ENCODE results near the gene CCDC85B. TPM values are rescaled to one million over a fixed set of nuclear protein-coding genes. Genes with fewer than 3 reads are reported as not detected.

The CCDC85B gene
- total RNA-seq, 2 donors from 2014 or later = 75.8 to 100 TPM

DNA sequence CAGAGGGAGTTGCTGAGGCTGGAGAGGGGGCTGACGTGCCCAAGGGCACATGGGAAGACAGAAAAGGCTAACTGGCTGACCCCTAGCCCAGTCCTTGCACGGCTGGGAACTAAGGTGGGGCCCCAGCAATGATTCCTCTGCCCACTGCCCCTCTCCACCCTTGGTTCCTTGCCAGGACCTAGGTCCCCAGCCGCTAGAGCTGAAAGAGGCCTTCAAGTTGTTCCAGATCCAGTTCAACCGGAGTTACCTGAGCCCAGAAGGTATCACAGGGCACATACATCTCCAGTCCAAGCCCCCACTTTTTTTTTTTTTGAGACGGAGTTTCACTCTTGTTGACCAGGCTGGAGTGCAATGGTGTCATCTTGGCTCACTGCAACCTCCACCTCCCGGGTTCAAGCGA, 10.4 kb upstream of the CCDC85B start:
- no peak overlapping the region for H3K27ac ChIP-seq
- no peaks in the 10 kb centered on the region for H3K27me3 ChIP-seq (replicated peaks; ENCODE audit: insufficient read depth)
- TF ChIP-seq, protein P1, sequence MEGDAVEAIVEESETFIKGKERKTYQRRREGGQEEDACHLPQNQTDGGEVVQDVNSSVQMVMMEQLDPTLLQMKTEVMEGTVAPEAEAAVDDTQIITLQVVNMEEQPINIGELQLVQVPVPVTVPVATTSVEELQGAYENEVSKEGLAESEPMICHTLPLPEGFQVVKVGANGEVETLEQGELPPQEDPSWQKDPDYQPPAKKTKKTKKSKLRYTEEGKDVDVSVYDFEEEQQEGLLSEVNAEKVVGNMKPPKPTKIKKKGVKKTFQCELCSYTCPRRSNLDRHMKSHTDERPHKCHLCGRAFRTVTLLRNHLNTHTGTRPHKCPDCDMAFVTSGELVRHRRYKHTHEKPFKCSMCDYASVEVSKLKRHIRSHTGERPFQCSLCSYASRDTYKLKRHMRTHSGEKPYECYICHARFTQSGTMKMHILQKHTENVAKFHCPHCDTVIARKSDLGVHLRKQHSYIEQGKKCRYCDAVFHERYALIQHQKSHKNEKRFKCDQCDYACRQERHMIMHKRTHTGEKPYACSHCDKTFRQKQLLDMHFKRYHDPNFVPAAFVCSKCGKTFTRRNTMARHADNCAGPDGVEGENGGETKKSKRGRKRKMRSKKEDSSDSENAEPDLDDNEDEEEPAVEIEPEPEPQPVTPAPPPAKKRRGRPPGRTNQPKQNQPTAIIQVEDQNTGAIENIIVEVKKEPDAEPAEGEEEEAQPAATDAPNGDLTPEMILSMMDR (IDR thresholded peaks at IDR 0.05) = no peak
- H3K9me3 ChIP-seq = no peaks in the 10 kb centered on the region
- ATAC-seq (ENCODE audit: insufficient number of reproducible peaks, low FRiP score, low read depth) (no peak), DNase-seq (ENCODE audit: low spot score) (no peak)
- no peak overlapping the region for H3K4me3 ChIP-seq
- peaks cover 16% of the 10 kb centered on the region for H3K36me3 ChIP-seq
- H3K4me1 ChIP-seq (ENCODE audit: control insufficient read depth in 1 of 2, low read depth in 2 of 2) = no peaks in the 10 kb centered on the region

GRCh38 chr11:65880844-65881421, 9.5 kb upstream of the CCDC85B start:
- H3K4me3 ChIP-seq = no peak overlapping the region
- H3K4me1 ChIP-seq (ENCODE audit: control insufficient read depth in 1 of 2, low read depth in 2 of 2) = no peaks in the 10 kb centered on the region
- H3K9me3 ChIP-seq = no peaks in the 10 kb centered on the region
- no peaks in the 10 kb centered on the region for H3K27me3 ChIP-seq (replicated peaks; ENCODE audit: insufficient read depth)
- H3K27ac ChIP-seq = no peak overlapping the region
- peaks cover 16% of the 10 kb centered on the region for H3K36me3 ChIP-seq
- ATAC-seq (ENCODE audit: insufficient number of reproducible peaks, low FRiP score, low read depth) = no peak
- DNase-seq (ENCODE audit: low spot score) = no peak
- TF ChIP-seq, protein P1 (IDR thresholded peaks at IDR 0.05) = no peak

DNA sequence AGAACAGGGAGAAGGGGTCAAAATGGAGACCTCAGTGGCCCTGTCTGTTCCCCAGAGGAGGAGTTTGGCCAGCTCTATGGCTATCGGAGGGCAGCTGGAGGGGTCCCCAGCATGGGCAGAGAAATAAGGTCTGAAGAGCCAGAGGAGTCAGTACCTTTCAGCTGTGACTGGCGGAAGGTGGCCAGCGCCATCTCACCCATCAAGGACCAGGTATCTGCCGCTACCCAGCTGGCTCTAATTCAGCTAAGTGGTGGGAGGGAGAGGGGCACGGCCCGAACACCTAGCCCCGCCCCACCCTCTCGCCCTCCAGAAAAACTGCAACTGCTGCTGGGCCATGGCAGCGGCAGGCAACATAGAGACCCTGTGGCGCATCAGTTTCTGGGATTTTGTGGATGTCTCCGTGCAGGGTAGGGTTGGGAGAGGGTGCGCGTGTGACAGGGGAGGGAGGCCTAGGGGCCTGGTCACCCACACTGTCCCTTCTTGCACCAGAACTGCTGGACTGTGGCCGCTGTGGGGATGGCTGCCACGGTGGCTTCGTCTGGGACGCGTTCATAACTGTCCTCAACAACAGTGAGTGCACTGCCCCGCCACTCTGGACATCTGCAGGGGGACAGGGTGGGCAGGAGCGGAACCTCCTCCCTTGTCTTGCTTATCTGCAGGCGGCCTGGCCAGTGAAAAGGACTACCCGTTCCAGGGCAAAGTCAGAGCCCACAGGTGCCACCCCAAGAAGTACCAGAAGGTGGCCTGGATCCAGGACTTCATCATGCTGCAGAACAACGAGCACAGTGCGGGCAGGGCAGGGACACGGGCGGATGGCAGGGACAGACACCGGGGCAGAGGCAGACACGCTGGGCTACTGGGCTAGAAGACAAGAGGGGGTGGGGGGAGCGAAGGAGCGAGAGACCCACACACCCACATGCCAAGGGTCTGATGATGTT, 8.1 kb upstream of the CCDC85B start:
- ATAC-seq (ENCODE audit: insufficient number of reproducible peaks, low FRiP score, low read depth) = no peak
- H3K4me1 ChIP-seq (ENCODE audit: control insufficient read depth in 1 of 2, low read depth in 2 of 2) = peaks cover 6 to 13% of the 10 kb centered on the region in 2 donors
- no peak overlapping the region for H3K27ac ChIP-seq
- TF ChIP-seq, protein P1 (IDR thresholded peaks at IDR 0.05) = no peak
- no peaks in the 10 kb centered on the region for H3K9me3 ChIP-seq
- H3K36me3 ChIP-seq = peaks cover 16% of the 10 kb centered on the region
- no peak overlapping the region for H3K4me3 ChIP-seq
- H3K27me3 ChIP-seq (replicated peaks; ENCODE audit: insufficient read depth) = no peaks in the 10 kb centered on the region
- DNase-seq (ENCODE audit: low spot score) = no peak

- Histone ChIP-seq H3K9me3 (no peaks in the 10 kb centered on the region), H3K4me1 (ENCODE audit: control insufficient read depth in 1 of 2, low read depth in 2 of 2) (peaks cover 11 to 18% of the 10 kb centered on the region in 2 donors), H3K27ac (no peak overlapping the region), H3K36me3 (peaks cover 16% of the 10 kb centered on the region), H3K27me3 (replicated peaks; ENCODE audit: insufficient read depth) (no peaks in the 10 kb centered on the region), H3K4me3 (no peak overlapping the region)
- TF ChIP-seq, protein P1 (IDR thresholded peaks at IDR 0.05) = no peak
- ATAC-seq (ENCODE audit: insufficient number of reproducible peaks, low FRiP score, low read depth) (no peak), DNase-seq (ENCODE audit: low spot score) (no peak)
Measured at GRCh38 chr11:65883058-65883761, 7.3 kb upstream of the CCDC85B start.

All from thoracic aorta (tissue), 2 donors.